CD14-positive monocyte (primary cell): ENCODE data around the gene GOLGA6L1. TPM values are rescaled to one million over a fixed set of nuclear protein-coding genes. Genes with fewer than 3 reads are reported as not detected.

Experiments
- DNase-seq, 3 donors: peaks; one replicate each; pipeline ENCODE4 v3.0.0-alpha.2; 2011 to 2022
- H2AFZ ChIP-seq: 2 replicates; pipeline ENCODE4 v1.6.0; 2012; ENCODE audit warnings: mild to moderate bottlenecking, low read depth, low read length, inconsistent platforms; ENCODE audit not compliant: insufficient read depth, poor library complexity, severe bottlenecking
- H3K27ac ChIP-seq, 2 donors: 1 replicate in 1 of 2; 2 replicates in 1 of 2; pipeline ENCODE4 v1.5.1; 2012 to 2013; ENCODE audit warnings: low read length in 2 of 2, control low read depth in 1 of 2, inconsistent platforms in 1 of 2, low read depth in 1 of 2, mild to moderate bottlenecking in 1 of 2
- H3K27me3 ChIP-seq, 2 donors: one replicate each; pipeline versions ENCODE4 v1.6.0 to v1.6.1; 2011 to 2013; ENCODE audit warnings: low read length in 2 of 2; ENCODE audit not compliant: control insufficient read depth in 2 of 2, insufficient read depth in 2 of 2
- H3K36me3 ChIP-seq, 2 donors: replicated peaks in 1 of 2; 1 replicate in 1 of 2; 2 replicates in 1 of 2; pipeline versions ENCODE4 v1.5.1 to v1.6.1; 2012 to 2013; ENCODE audit warnings: low read length in 2 of 2, control low read depth in 1 of 2, inconsistent platforms in 1 of 2, mild to moderate bottlenecking in 1 of 2; ENCODE audit not compliant: insufficient read depth in 2 of 2, control insufficient read depth in 1 of 2
- H3K4me1 ChIP-seq, 2 donors: 1 replicate in 1 of 2; 2 replicates in 1 of 2; pipeline versions ENCODE4 v1.5.1 to v1.6.1; 2012 to 2013; ENCODE audit warnings: low read length in 2 of 2, control low read depth in 1 of 2, inconsistent platforms in 1 of 2, mild to moderate bottlenecking in 1 of 2, moderate library complexity in 1 of 2; ENCODE audit not compliant: insufficient read depth in 2 of 2, control insufficient read depth in 1 of 2
- H3K4me2 ChIP-seq: replicated peaks from 2 replicates; pipeline ENCODE3; 2012; ENCODE audit warnings: low read length, moderate library complexity, mild to moderate bottlenecking; ENCODE audit not compliant: poor library complexity, severe bottlenecking; ENCODE audit errors: extremely low read depth
- H3K4me3 ChIP-seq, 3 experiments: fragments of 200-600 bp in 1 of 3; sonication (generic) in 1 of 3; replicated peaks in 1 of 3; 1 replicate in 2 of 3; 2 replicates in 1 of 3; pipeline ENCODE4 v1.5.1; 2011 to 2013; ENCODE audit warnings: low read length in 3 of 3, mild to moderate bottlenecking in 3 of 3, control low read depth in 2 of 3, low read depth in 2 of 3, inconsistent platforms in 1 of 3, moderate library complexity in 1 of 3
- H3K79me2 ChIP-seq: 2 replicates; pipeline ENCODE4 v1.6.0; 2012; ENCODE audit warnings: mild to moderate bottlenecking, control low read depth, inconsistent platforms, low read length, moderate library complexity; ENCODE audit not compliant: insufficient read depth
- H3K9ac ChIP-seq: 2 replicates; pipeline ENCODE4 v1.6.0; 2017; ENCODE audit warnings: low read length, mild to moderate bottlenecking; ENCODE audit not compliant: insufficient read depth, poor library complexity, severe bottlenecking
- H3K9me3 ChIP-seq, 2 donors: replicated peaks in 1 of 2; 1 replicate in 1 of 2; 2 replicates in 1 of 2; pipeline versions ENCODE4 v1.5.1 to v1.6.1; 2012 to 2013; ENCODE audit warnings: low read length in 2 of 2, control low read depth in 1 of 2; ENCODE audit not compliant: control insufficient read depth in 1 of 2, insufficient read depth in 1 of 2
- H4K20me1 ChIP-seq: 2 replicates; pipeline ENCODE4 v1.6.0; 2012; ENCODE audit warnings: mild to moderate bottlenecking, low read length, control low read depth, moderate library complexity; ENCODE audit not compliant: insufficient read depth
- H3K27ac Mint-ChIP-seq, 7 donors: one replicate each; pipeline ENCODE4 v1.8.0; 2020; ENCODE audit warnings: mild to moderate bottlenecking in 7 of 7, mixed read lengths in 7 of 7, moderate library complexity in 6 of 7, inconsistent platforms in 2 of 7
- H3K27me3 Mint-ChIP-seq, 3 donors: one replicate each; pipeline ENCODE4 v1.8.0; 2021 to 2022; ENCODE audit warnings: low read depth in 3 of 3, mild to moderate bottlenecking in 3 of 3, mixed read lengths in 3 of 3, moderate library complexity in 3 of 3, inconsistent platforms in 1 of 3
- H3K36me3 Mint-ChIP-seq, 2 donors: one replicate each; pipeline ENCODE4 v1.8.0; 2020; ENCODE audit warnings: mixed read lengths in 2 of 2, inconsistent platforms in 1 of 2, mild to moderate bottlenecking in 1 of 2
- H3K4me1 Mint-ChIP-seq: one replicate; pipeline ENCODE4 v1.8.0; 2020; ENCODE audit warnings: mild to moderate bottlenecking, mixed read lengths
- H3K4me3 Mint-ChIP-seq, 2 donors: one replicate each; pipeline ENCODE4 v1.8.0; 2020; ENCODE audit warnings: mild to moderate bottlenecking in 2 of 2, mixed read lengths in 2 of 2, moderate library complexity in 1 of 2
- H3K9me3 Mint-ChIP-seq, 7 donors: one replicate each; pipeline ENCODE4 v1.8.0; 2020 to 2022; ENCODE audit warnings: mixed read lengths in 7 of 7, mild to moderate bottlenecking in 6 of 7, moderate library complexity in 6 of 7, inconsistent platforms in 2 of 7
- CTCF ChIP-seq: fragments of 200-600 bp; IDR thresholded peaks from one replicate; pipeline ENCODE4 v1.8.0; 2022; ENCODE audit warnings: antibody characterized with exemption, mild to moderate bottlenecking
- WGBS: methylation state at CpG from one replicate; pipeline ENCODE4 v1.1.5; 2013; ENCODE audit warnings: missing lambda C conversion rate; ENCODE audit not compliant: insufficient coverage; 5-methylcytosine and 5-hydroxymethylcytosine counted together
- intact Hi-C, 2 donors: fragments of 100-400 bp; cut with micrococcal nuclease; formaldehyde crosslinking; loops; one replicate each; pipeline versions ENCODE4 v1.15.0 to v1.15.1; 2023
- polyA plus RNA-seq, 3 donors: library from polyadenylated mRNA; depleted of rRNA in 1 of 3; unstranded in 2 of 3; stranded (reverse) in 1 of 3; fragments of 300-500 nt in 2 of 3; fragments of >200 nt in 1 of 3; fragmentation: Illumina TruSeq in 2 of 3; gene quantifications; 1 replicate in 2 of 3; 2 replicates in 1 of 3; pipeline ENCODE4 v1.2.3, GENCODE V29; 2012 to 2021
- small RNA-seq: library from RNA; depleted of rRNA; stranded (forward); fragments of <200 nt; gene quantifications from one replicate; pipeline ENCODE3, GENCODE V24; 2012; ENCODE audit warnings: low read depth; ENCODE audit not compliant: insufficient read length

GOLGA6L1 gene
- polyA plus RNA-seq, 3 donors = not detected

GRCh38 chr15:23081271-23081670, 55.4 kb downstream of the GOLGA6L1 start:
- DNase-seq = no peak
- H3K27ac ChIP-seq = no peak overlapping the region
- no peaks in the 10 kb centered on the region for H3K79me2 ChIP-seq
- no peak overlapping the region for H2AFZ ChIP-seq
- H3K27me3 ChIP-seq = no peaks in the 10 kb centered on the region
- H3K4me2 ChIP-seq = no peak overlapping the region
- no peaks in the 10 kb centered on the region for H3K9me3 ChIP-seq
- no peak overlapping the region for H3K9ac ChIP-seq
- no peaks in the 10 kb centered on the region for H3K36me3 ChIP-seq
- intact Hi-C loops = no loop called here
- H4K20me1 ChIP-seq = no peaks in the 10 kb centered on the region
- Mint-ChIP-seq H3K36me3 (no peaks in the 10 kb centered on the region), H3K4me3 (no peak overlapping the region), H3K9me3 (peaks cover 0 to 2% (median 0%) of the 10 kb centered on the region in 7 donors), H3K27me3 (peaks cover 0 to 1% (median 0%) of the 10 kb centered on the region in 3 donors), H3K4me1 (peaks cover 14% of the 10 kb centered on the region), H3K27ac (no peak overlapping the region)
- no peak overlapping the region for H3K4me3 ChIP-seq
- peaks cover 10 to 13% of the 10 kb centered on the region in 2 donors for H3K4me1 ChIP-seq
- TF ChIP-seq CTCF = no peak
- no CpG with 5 or more reads among the region's 3 CpGs for WGBS

GRCh38 chr15:23079766-23080165, 56.9 kb downstream of the GOLGA6L1 start:
- Histone ChIP-seq H4K20me1 (no peaks in the 10 kb centered on the region), H3K79me2 (no peaks in the 10 kb centered on the region), H3K4me3 (no peak overlapping the region), H3K36me3 (no peaks in the 10 kb centered on the region), H3K9me3 (no peaks in the 10 kb centered on the region), H2AFZ (no peak overlapping the region), H3K27ac (no peak overlapping the region), H3K27me3 (no peaks in the 10 kb centered on the region), H3K4me2 (peak overlapping the region; percentile 4), H3K4me1 (peaks cover 13 to 15% of the 10 kb centered on the region in 2 donors), H3K9ac (no peak overlapping the region)
- no peaks in the 10 kb centered on the region for H3K36me3 Mint-ChIP-seq
- intact Hi-C loops = no loop called here
- peaks cover 0 to 2% (median 0%) of the 10 kb centered on the region in 7 donors for H3K9me3 Mint-ChIP-seq
- peak overlapping the region in 1 of 7 donors; percentile 61 for H3K27ac Mint-ChIP-seq
- TF ChIP-seq CTCF = no peak
- no peak for DNase-seq
- no peak overlapping the region for H3K4me3 Mint-ChIP-seq
- H3K4me1 Mint-ChIP-seq = peaks cover 19% of the 10 kb centered on the region
- 53% methylated on average over 3 of the region's 7 CpGs for WGBS
- no peaks in the 10 kb centered on the region for H3K27me3 Mint-ChIP-seq

Small RNA genes lying within 50 kb of the gene (small RNA-seq; reads per million reads assigned to genes)
- not detected for gene RN7SL106P

Other genes starting within 250 kb of the GOLGA6L1 start
- 10 to 100 TPM; 47.1 to 85.5 (median 63.8) TPM for gene CYFIP1, start 156.5 kb downstream of the GOLGA6L1 start, polyA plus RNA-seq
- 1 to 10 TPM; 1.4 to 5.8 (median 1.8) TPM for gene TUBGCP5, start 97.3 kb downstream of the GOLGA6L1 start, polyA plus RNA-seq
- gene GOLGA6L26, start 197.4 kb upstream of the GOLGA6L1 start, polyA plus RNA-seq = not detected
- under 1 TPM in 1 of 3 donors, not detected in 2; 0.17 TPM for gene GOLGA8S, start 217.9 kb upstream of the GOLGA6L1 start, polyA plus RNA-seq